Brain microvascular endothelial cell (primary cell): ENCODE measurements around the gene KCNAB1.

Experiments used
- DNase-seq: peaks from one replicate; pipeline ENCODE4 v3.0.0-alpha.2; 2020
- H3K27ac ChIP-seq: fragments of 250-450 bp; sonication (Bioruptor Pico); 2 replicates; pipeline ENCODE4 v1.5.1; 2020; ENCODE audit warnings: mild to moderate bottlenecking, moderate library complexity
- H3K27me3 ChIP-seq: fragments of 250-450 bp; sonication (Bioruptor Pico); replicated peaks from 2 replicates; pipeline ENCODE4 v1.5.1; 2020; ENCODE audit warnings: mild to moderate bottlenecking
- H3K36me3 ChIP-seq: fragments of 250-450 bp; sonication (Bioruptor Pico); replicated peaks from 2 replicates; pipeline ENCODE4 v1.5.1; 2020; ENCODE audit warnings: mild to moderate bottlenecking
- H3K4me3 ChIP-seq: 2 replicates; pipeline ENCODE4 v1.5.1; 2011; ENCODE audit warnings: low read depth, mild to moderate bottlenecking, control low read depth, low read length, moderate library complexity
- CTCF ChIP-seq: IDR thresholded peaks from 2 replicates; pipeline ENCODE4 v1.5.1; 2011; ENCODE audit warnings: low read depth, mild to moderate bottlenecking, moderate library complexity, low read length, control low read depth, inconsistent platforms; ENCODE audit errors: missing control alignments
- in situ Hi-C: cut with HindIII; loops from 2 replicates; pipeline ENCODE4 v1.10.0; 2017; ENCODE audit warnings: low sequenced_read_pairs, low pct_ligation_motif_present

KCNAB1 gene

GRCh38 chr3:156150434-156151066, 30.2 kb downstream of the KCNAB1 start:
- peak; percentile 86 for TF ChIP-seq CTCF
- no peaks in the 10 kb centered on the region for H3K36me3 ChIP-seq
- H3K27ac ChIP-seq = no peak overlapping the region
- no peaks in the 10 kb centered on the region for H3K27me3 ChIP-seq
- H3K4me3 ChIP-seq = no peak overlapping the region
- DNase-seq = peak; percentile 59
- in situ Hi-C loops = loop anchor here (25.0 kb wide), 1 partner anchor 362 kb away; no protein-coding TSS in a partner anchor

- no peak overlapping the region for H3K27ac ChIP-seq
- DNase-seq = peak; percentile 79
- in situ Hi-C loops = loop anchor here (25.0 kb wide), 1 partner anchor 360 kb away; no protein-coding TSS in a partner anchor
Observed at GRCh38 chr3:156151824-156152428, 31.5 kb downstream of the KCNAB1 start.

GRCh38 chr3:156158656-156159295, 38.4 kb downstream of the KCNAB1 start:
- no peak for TF ChIP-seq CTCF
- no peak overlapping the region for H3K4me3 ChIP-seq
- in situ Hi-C loops = loop anchor here (25.0 kb wide), 1 partner anchor 354 kb away; no protein-coding TSS in a partner anchor
- no peak overlapping the region for H3K27ac ChIP-seq
- no peak for DNase-seq
- H3K27me3 ChIP-seq = no peaks in the 10 kb centered on the region
- H3K36me3 ChIP-seq = no peaks in the 10 kb centered on the region

More at GRCh38 chr3:156151824-156152428, 31.5 kb downstream of the KCNAB1 start:
- Histone ChIP-seq H3K36me3 (no peaks in the 10 kb centered on the region), H3K27me3 (no peaks in the 10 kb centered on the region), H3K4me3 (no peak overlapping the region)
- TF ChIP-seq CTCF = peak; percentile 89

- Histone ChIP-seq H3K36me3 (no peaks in the 10 kb centered on the region), H3K27me3 (no peaks in the 10 kb centered on the region), H3K27ac (no peak overlapping the region), H3K4me3 (no peak overlapping the region)
- no peak for DNase-seq
- no peak for TF ChIP-seq CTCF
- in situ Hi-C loops = loop anchor here (25.0 kb wide), 1 partner anchor 352 kb away; no protein-coding TSS in a partner anchor
Observed at GRCh38 chr3:156160647-156161046, 40.3 kb downstream of the KCNAB1 start.

- Histone ChIP-seq H3K36me3 (no peaks in the 10 kb centered on the region), H3K4me3 (no peak overlapping the region), H3K27me3 (no peaks in the 10 kb centered on the region), H3K27ac (no peak overlapping the region)
- in situ Hi-C loops = loop anchor here (25.0 kb wide), 1 partner anchor 351 kb away; no protein-coding TSS in a partner anchor
- TF ChIP-seq CTCF = no peak
- DNase-seq = no peak
Observed at GRCh38 chr3:156161172-156161571, 40.8 kb downstream of the KCNAB1 start.
